GM12864 (cell line): Measurements from ENCODE around the gene NPSR1.

Experiments used
- DNase-seq: peaks from one replicate; pipeline ENCODE4 v3.0.0-alpha.2; 2011; ENCODE audit warnings: low read depth
- H3K4me3 ChIP-seq: 2 replicates; pipeline ENCODE4 v1.5.1; 2011; ENCODE audit warnings: mild to moderate bottlenecking, low read depth, low read length, control low read depth
- CTCF ChIP-seq: IDR thresholded peaks from 2 replicates; pipeline ENCODE4 v1.5.1; 2011; ENCODE audit warnings: low read depth, mild to moderate bottlenecking, moderate library complexity, low read length, control low read depth, inconsistent platforms; ENCODE audit errors: missing control alignments

NPSR1 gene

DNA sequence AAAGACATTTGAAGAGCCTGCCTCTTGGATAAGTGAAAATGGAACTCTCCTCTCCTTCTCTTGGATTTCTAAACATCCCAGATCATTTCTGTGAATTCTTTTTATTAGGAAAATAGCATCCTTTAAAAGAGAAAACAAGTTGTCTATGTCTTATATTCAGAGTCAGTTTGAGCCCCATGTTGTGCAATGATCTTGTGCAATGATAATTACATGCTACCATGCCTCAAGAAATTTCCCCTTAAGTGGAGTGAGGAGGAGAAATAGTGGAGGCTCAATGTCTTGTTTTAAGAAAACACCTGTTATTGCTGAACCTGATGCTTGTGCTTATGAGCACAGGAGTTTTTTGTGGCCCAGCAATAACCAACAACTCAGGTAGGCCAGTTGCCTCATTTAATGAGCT is 103.6 kb downstream of the NPSR1 start:
- TF ChIP-seq CTCF, result no peak
- DNase-seq, result no peak

GRCh38 chr7:34762764-34763163 is 104.7 kb downstream of the NPSR1 start:
- H3K4me3 ChIP-seq, result no peak overlapping the region
- no peak for DNase-seq
- no peak for TF ChIP-seq CTCF

More for the DNA sequence above, 103.6 kb downstream of the NPSR1 start:
- H3K4me3 ChIP-seq, result no peak overlapping the region

- no peak for DNase-seq
- H3K4me3 ChIP-seq, result no peak overlapping the region
- TF ChIP-seq CTCF, result no peak
Observed at GRCh38 chr7:34772296-34772938, 114.4 kb downstream of the NPSR1 start.

DNA sequence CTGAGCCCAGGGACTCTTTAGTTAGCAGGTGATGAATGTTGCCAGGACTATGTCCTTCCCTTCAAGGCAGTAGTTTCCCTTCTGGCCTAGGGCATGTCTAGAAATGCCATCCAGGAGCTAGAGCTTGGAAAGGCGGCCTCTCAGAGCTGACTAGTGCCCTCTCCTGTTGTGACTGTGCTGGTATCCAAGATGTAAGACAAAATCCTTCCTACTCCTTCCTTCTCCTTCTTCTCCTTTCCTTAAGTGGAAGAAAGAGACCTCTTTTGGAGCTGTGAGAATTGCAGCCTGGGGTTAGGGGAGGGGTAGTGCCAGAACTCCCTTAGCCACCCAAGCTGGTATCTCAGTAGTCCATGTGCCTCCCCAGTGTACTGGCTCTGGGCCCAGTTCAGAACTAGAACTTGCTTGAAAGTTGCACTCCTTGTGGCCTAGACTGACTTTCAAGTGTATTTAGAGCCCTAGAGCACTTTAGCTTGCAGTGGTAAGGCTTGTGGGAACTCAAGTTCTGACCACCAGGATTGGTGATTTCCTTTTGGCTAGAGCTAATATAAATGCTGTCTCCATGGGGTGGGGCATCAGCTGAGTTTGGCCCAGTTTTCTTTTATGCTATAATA is 118.8 kb downstream of the NPSR1 start:
- no peak overlapping the region for H3K4me3 ChIP-seq
- no peak for TF ChIP-seq CTCF
- no peak for DNase-seq

DNA sequence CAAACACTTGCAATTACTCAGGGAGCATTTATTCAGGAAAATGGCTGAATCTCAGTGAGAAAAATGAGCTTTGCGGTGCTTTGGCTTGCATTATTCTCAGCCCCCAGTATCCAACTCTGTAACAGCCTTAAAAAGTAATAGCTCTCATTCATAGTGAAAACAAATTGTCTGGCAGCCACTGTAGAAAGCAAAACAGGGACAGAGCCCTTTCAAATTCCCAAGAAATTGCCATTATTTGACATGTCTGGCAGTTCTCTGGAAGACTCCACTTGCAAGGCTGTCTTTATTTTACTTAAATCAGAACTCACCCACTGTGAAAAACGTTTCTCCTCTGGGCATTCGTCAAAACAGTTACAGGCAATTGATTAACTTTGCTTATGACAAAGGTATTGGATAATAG is 122.5 kb downstream of the NPSR1 start:
- no peak for DNase-seq
- TF ChIP-seq CTCF, result no peak
- H3K4me3 ChIP-seq, result no peak overlapping the region

DNA sequence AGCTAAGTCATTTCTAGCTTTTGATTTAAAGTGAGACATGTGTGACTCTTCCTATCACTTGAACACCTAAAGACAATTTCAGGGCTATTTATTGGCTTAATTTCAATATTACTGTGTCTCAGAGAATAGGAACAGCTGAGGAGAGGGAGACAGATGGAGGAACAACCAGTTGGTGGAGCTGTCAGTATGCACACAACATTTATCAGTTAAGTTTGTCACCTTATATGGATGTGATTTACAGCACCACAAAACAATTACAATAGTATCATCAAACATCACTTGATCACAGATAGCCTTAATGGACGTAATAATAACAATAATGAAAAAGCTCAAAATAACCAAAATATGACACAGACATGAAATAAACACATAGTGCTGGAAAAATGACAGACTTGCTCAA is 129.6 kb downstream of the NPSR1 start:
- DNase-seq, result no peak
- no peak overlapping the region for H3K4me3 ChIP-seq
- no peak for TF ChIP-seq CTCF

DNA sequence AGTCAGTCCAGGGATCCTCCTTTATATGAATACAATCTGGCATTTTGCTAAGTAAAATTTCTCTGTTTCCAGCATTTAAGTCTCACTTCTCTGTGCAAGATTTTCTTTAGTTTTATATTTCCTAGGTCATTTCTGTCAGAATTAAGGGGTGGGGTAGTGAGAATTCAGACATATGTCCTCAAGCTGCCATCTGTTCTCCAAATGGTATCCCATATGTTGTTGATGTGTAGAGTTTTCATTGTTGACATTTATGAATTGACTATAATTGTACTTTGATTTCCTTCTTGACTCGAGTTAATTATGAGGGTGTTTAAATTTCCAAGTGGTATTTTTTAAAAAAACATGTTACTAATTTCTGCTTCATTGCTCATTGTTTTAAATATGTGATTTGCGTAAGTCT is 148.8 kb downstream of the NPSR1 start:
- H3K4me3 ChIP-seq, result no peak overlapping the region
- DNase-seq, result no peak
- TF ChIP-seq CTCF, result no peak
